ENCODE measurements around the gene CNOT6. TPM values are rescaled to one million over a fixed set of nuclear protein-coding genes. Genes with fewer than 3 reads are reported as not detected.

Gene CNOT6
- total RNA-seq, 4 donors from 2014 or later = 3.8 to 43.5 (median 17.0) TPM

- H3K27ac ChIP-seq = no peak overlapping the region
Observed at GRCh38 chr5:180595381-180596114, 101.4 kb downstream of the CNOT6 start.

GRCh38 chr5:180596115-180596667 lies 102.0 kb downstream of the CNOT6 start:
- Histone ChIP-seq H3K4me3 (no peak overlapping the region), H3K27me3 (no peaks in the 10 kb centered on the region), H3K9me3 (no peaks in the 10 kb centered on the region), H3K36me3 (no peaks in the 10 kb centered on the region), H3K4me1 (no peaks in the 10 kb centered on the region), H3K27ac (no peak overlapping the region)
- TF ChIP-seq POLR2A (IDR thresholded peaks at IDR 0.05) (no peak), CTCF (IDR thresholded peaks at IDR 0.05) (no peak)
- DNase-seq = no peak
- intact Hi-C loops (cut with DNase I; ENCODE audit: low total_unique reads) = no loop called here

More at GRCh38 chr5:180595381-180596114, 101.4 kb downstream of the CNOT6 start:
- H3K36me3 ChIP-seq = no peaks in the 10 kb centered on the region
- no peak overlapping the region for H3K4me3 ChIP-seq
- no peak for DNase-seq
- intact Hi-C loops (cut with DNase I; ENCODE audit: low total_unique reads) = no loop called here
- no peak for TF ChIP-seq POLR2A (IDR thresholded peaks at IDR 0.05)
- H3K9me3 ChIP-seq = no peaks in the 10 kb centered on the region
- H3K27me3 ChIP-seq = no peaks in the 10 kb centered on the region
- no peaks in the 10 kb centered on the region for H3K4me1 ChIP-seq

GRCh38 chr5:180596668-180597231 lies 102.6 kb downstream of the CNOT6 start:
- no peaks in the 10 kb centered on the region for H3K27me3 ChIP-seq
- H3K27ac ChIP-seq = no peak overlapping the region
- no peak overlapping the region for H3K4me3 ChIP-seq
- no peaks in the 10 kb centered on the region for H3K36me3 ChIP-seq
- no peak for DNase-seq
- intact Hi-C loops (cut with DNase I; ENCODE audit: low total_unique reads) = no loop called here
- TF ChIP-seq CTCF (IDR thresholded peaks at IDR 0.05) (no peak), POLR2A (IDR thresholded peaks at IDR 0.05) (no peak)
- no peaks in the 10 kb centered on the region for H3K9me3 ChIP-seq
- H3K4me1 ChIP-seq = no peaks in the 10 kb centered on the region

- intact Hi-C loops (cut with DNase I; ENCODE audit: low total_unique reads) = no loop called here
- Histone ChIP-seq H3K9me3 (no peaks in the 10 kb centered on the region), H3K4me3 (no peak overlapping the region), H3K4me1 (no peaks in the 10 kb centered on the region), H3K27ac (no peak overlapping the region), H3K27me3 (no peaks in the 10 kb centered on the region), H3K36me3 (no peaks in the 10 kb centered on the region)
- TF ChIP-seq POLR2A (IDR thresholded peaks at IDR 0.05) (no peak), CTCF (IDR thresholded peaks at IDR 0.05) (no peak)
- no peak for DNase-seq
Observed at GRCh38 chr5:180598316-180598701, 104.1 kb downstream of the CNOT6 start.

GRCh38 chr5:180598797-180599589 lies 104.8 kb downstream of the CNOT6 start:
- no peaks in the 10 kb centered on the region for H3K4me1 ChIP-seq
- H3K36me3 ChIP-seq = no peaks in the 10 kb centered on the region
- no peak overlapping the region for H3K4me3 ChIP-seq
- no peak overlapping the region for H3K27ac ChIP-seq
- H3K27me3 ChIP-seq = no peaks in the 10 kb centered on the region
- intact Hi-C loops (cut with DNase I; ENCODE audit: low total_unique reads) = no loop called here
- TF ChIP-seq POLR2A (IDR thresholded peaks at IDR 0.05) (no peak), CTCF (IDR thresholded peaks at IDR 0.05) (no peak)
- no peak for DNase-seq
- no peaks in the 10 kb centered on the region for H3K9me3 ChIP-seq

Data from uterus (tissue), 4 donors.